Karpas-422 (cell line): Measurements from ENCODE around the gene RASD2. TPM values are rescaled to one million over a fixed set of nuclear protein-coding genes. Genes with fewer than 3 reads are reported as not detected.

ENCODE experiments used
- DNase-seq: peaks from one replicate; pipeline ENCODE4 v3.0.0-alpha.2; 2015
- H2AFZ ChIP-seq: fragments of 200-600 bp; sonication (generic); 2 replicates; pipeline ENCODE4 v1.6.1; 2014; ENCODE audit warnings: antibody characterized with exemption, low read length, mixed read lengths
- H3K27ac ChIP-seq: fragments of 200-600 bp; sonication (generic); 2 replicates; pipeline ENCODE4 v1.5.1; 2014; ENCODE audit warnings: mild to moderate bottlenecking, low read length, moderate library complexity
- H3K27me3 ChIP-seq: fragments of 200-600 bp; sonication (generic); 2 replicates; pipeline ENCODE4 v1.6.1; 2014; ENCODE audit warnings: low read length, mixed read lengths
- H3K36me3 ChIP-seq: fragments of 200-600 bp; sonication (generic); 2 replicates; pipeline ENCODE4 v1.6.1; 2014; ENCODE audit warnings: low read length, mixed read lengths; ENCODE audit not compliant: insufficient read depth
- H3K4me1 ChIP-seq: fragments of 200-600 bp; sonication (generic); 2 replicates; pipeline ENCODE4 v1.6.1; 2014; ENCODE audit warnings: mild to moderate bottlenecking, low read length, mixed read lengths
- H3K4me2 ChIP-seq: fragments of 200-600 bp; sonication (generic); 2 replicates; pipeline ENCODE4 v1.6.1; 2014; ENCODE audit warnings: low read length, low read depth, mild to moderate bottlenecking; ENCODE audit not compliant: poor library complexity, severe bottlenecking
- H3K4me3 ChIP-seq: fragments of 200-600 bp; sonication (generic); 2 replicates; pipeline ENCODE4 v1.5.1; 2014; ENCODE audit warnings: mild to moderate bottlenecking, antibody characterized with exemption, low read length, mixed read lengths
- H3K79me2 ChIP-seq: fragments of 200-600 bp; sonication (generic); 2 replicates; pipeline ENCODE4 v1.6.1; 2014; ENCODE audit warnings: mild to moderate bottlenecking, low read length, mixed read lengths
- H3K9ac ChIP-seq: fragments of 200-600 bp; sonication (generic); 2 replicates; pipeline ENCODE4 v1.6.0; 2014; ENCODE audit warnings: low read length
- H3K9me2 ChIP-seq: fragments of 200-600 bp; sonication (generic), shearing (Covaris generic); replicated peaks from 2 replicates; pipeline ENCODE4 v1.6.0; 2014; ENCODE audit warnings: mild to moderate bottlenecking, low read length, moderate library complexity; ENCODE audit not compliant: insufficient read depth
- H3K9me3 ChIP-seq: fragments of 300-700, 200-600 bp; sonication (generic); 2 replicates; pipeline ENCODE4 v1.6.1; 2014; ENCODE audit warnings: low read length, mixed read lengths
- H4K20me1 ChIP-seq: fragments of 200-600 bp; sonication (generic); 2 replicates; pipeline ENCODE4 v1.6.1; 2014; ENCODE audit warnings: mild to moderate bottlenecking, antibody characterized with exemption, low read length, low read depth; ENCODE audit not compliant: insufficient read depth
- total RNA-seq: library from RNA; depleted of rRNA; stranded (reverse); fragments of >200 nt; shearing (Covaris generic); gene quantifications from 2 replicates; pipeline ENCODE4 v1.2.3, GENCODE V29; 2014; ENCODE audit warnings: low replicate concordance

Gene RASD2
- total RNA-seq, 1 experiment from 2014 or later = not detected

DNA sequence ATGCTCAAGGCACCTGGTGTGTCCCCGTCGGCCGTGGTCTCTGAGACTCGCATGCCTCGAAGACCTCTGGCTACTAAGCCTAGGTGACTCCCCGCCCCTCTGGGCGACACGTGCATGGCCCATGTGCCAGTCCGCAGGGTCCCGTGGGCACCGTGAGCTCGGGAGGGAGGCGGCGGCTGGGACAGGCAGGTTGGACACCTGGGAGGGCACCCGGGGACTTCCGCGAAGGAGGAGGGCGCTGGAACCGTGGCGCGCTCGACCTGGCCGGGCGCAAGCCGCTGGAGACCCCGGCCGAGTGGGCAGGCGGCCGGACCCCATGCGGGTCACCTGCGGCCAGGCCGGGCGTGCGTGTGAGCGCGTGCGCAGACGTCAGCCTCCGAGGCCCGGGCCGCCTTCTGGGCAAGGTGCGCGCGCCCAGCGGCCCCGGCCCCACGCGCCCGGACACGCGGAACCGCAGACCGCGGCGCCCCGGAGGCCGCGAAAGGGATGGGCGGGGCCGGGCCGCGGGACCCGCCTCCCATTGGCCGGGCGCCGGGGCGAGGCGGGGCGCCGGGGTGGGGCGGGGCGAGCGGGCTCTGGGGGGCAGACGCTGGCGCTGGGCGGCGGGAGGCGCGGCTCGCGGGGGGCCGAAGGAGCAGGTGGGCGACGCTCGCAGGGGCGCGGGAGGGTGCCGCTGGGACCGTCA is 579 bp upstream of the RASD2 start:
- Histone ChIP-seq H3K9me2 (no peaks in the 10 kb centered on the region), H3K4me3 (peak overlapping the region; percentile 53; the same call in 1 of the 2 replicates), H3K79me2 (no peaks in the 10 kb centered on the region), H2AFZ (no peak overlapping the region), H3K9me3 (no peaks in the 10 kb centered on the region), H3K9ac (no peak overlapping the region), H3K27me3 (no peaks in the 10 kb centered on the region), H3K36me3 (no peaks in the 10 kb centered on the region), H3K4me2 (peak overlapping the region; percentile 60), H3K27ac (no peak overlapping the region), H3K4me1 (peaks cover 3% of the 10 kb centered on the region), H4K20me1 (peaks cover 3% of the 10 kb centered on the region; the same call in 1 of the 2 replicates)
- DNase-seq = peak; percentile 69

DNA sequence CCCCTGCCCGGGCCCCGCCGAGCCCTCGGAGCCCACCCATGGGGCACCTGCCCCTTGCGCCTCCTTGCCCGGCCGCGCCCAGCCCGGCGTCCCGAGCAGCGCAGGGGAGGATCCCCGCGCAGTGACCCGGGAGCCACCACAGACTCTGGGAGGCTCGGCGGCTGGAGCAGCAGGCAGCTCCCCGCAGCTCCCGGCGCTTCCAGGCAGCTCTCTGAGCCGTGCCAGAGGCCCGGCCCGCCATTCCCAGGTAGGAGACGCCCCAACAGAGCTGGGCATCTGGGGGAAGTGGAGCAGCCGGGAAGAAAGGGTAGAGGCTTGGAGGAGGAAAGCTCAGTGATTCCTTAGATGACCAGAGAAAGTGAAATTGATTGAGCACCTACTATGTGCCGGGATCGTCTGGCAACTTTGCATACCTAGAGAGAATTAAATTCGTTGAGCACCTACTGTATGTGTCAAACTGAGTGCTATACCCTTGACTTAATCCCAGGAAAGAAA is 670 bp downstream of the RASD2 start:
- no peaks in the 10 kb centered on the region for H3K9me2 ChIP-seq
- no peak overlapping the region for H3K27ac ChIP-seq
- H2AFZ ChIP-seq = no peak overlapping the region
- DNase-seq = no peak
- no peak overlapping the region for H3K4me2 ChIP-seq
- no peak overlapping the region for H3K4me3 ChIP-seq
- H4K20me1 ChIP-seq = peaks cover 3% of the 10 kb centered on the region; the same call in 1 of the 2 replicates
- no peaks in the 10 kb centered on the region for H3K9me3 ChIP-seq
- H3K4me1 ChIP-seq = peaks cover 3% of the 10 kb centered on the region
- no peaks in the 10 kb centered on the region for H3K27me3 ChIP-seq
- no peak overlapping the region for H3K9ac ChIP-seq
- no peaks in the 10 kb centered on the region for H3K36me3 ChIP-seq
- no peaks in the 10 kb centered on the region for H3K79me2 ChIP-seq

DNA sequence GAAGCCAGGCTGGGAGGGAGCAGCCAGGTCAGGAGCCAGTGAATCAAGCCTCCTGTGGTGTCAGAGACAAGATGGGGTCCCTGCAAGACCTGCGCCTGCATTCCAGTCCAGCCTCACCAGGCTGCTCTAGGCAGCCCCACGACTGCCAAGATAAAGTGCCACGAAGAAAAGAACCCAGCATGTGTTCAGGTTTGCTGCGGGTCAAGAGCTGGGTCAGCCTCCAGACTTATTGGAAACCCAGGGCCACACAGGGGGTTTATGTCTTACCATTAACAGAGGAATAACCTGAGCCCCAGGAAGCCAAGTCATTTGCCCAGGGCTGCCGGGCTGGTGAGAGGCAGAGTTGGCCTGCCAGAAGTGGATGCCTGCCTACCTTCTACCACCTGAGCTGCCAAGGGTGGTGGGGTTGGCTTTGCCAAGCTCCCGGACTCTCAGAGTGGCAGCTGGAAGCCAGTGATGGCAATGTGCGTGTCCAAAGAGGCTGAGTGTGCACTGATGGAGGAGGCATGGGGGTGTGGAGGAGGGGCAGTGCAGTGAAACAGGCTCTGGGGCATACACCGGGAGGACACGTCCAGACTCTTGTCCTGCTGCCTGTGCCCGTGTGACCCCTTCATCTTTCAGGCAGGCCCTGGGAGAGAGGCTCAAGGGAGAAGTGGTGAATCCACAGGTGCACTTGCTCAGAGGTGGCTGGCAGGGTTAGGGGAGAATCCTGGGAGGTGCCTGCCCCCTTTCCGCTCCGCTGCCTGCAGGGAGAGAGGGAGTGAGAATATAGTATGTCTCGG is 1.7 kb downstream of the RASD2 start:
- Histone ChIP-seq H3K9ac (no peak overlapping the region), H3K79me2 (no peaks in the 10 kb centered on the region), H3K4me2 (no peak overlapping the region), H2AFZ (no peak overlapping the region), H3K9me2 (no peaks in the 10 kb centered on the region), H3K4me1 (peaks cover 3% of the 10 kb centered on the region), H4K20me1 (peaks cover 3% of the 10 kb centered on the region; the same call in 1 of the 2 replicates), H3K27ac (no peak overlapping the region), H3K9me3 (no peaks in the 10 kb centered on the region), H3K4me3 (no peak overlapping the region), H3K36me3 (no peaks in the 10 kb centered on the region), H3K27me3 (no peaks in the 10 kb centered on the region)
- no peak for DNase-seq

DNA sequence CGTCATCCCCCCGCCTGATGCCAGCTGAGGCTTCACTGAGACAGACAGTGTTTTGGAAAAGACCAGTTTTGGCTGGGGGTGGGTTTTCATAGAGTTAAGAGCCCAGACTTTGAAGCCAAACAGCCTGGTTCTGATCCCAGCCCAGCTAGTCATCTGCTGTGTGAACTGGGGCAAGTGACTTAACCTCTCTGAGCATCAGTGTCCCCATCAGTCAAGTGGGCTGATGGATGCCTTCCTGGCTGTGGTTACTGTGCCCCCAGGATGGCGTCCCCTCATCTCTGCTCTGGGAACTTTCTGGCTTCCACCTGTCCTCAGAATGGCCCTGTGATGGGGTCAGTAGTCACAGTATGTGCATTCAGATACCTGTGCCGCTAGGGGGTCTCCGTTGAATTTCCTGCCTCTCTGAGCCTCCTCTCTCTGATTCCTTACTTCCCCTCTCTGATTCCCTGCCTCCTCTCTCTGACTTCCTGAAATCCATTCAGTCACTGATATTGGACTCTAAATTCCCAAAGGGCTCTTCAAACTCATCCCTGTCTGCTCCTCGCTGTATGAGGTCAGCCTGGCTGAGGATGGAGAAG is 2.4 kb downstream of the RASD2 start:
- Histone ChIP-seq H3K79me2 (no peaks in the 10 kb centered on the region), H2AFZ (no peak overlapping the region), H3K4me3 (no peak overlapping the region), H3K36me3 (no peaks in the 10 kb centered on the region), H3K9ac (no peak overlapping the region), H3K27ac (no peak overlapping the region), H3K27me3 (no peaks in the 10 kb centered on the region), H3K9me2 (no peaks in the 10 kb centered on the region), H3K4me1 (peaks cover 3% of the 10 kb centered on the region), H3K4me2 (no peak overlapping the region), H3K9me3 (no peaks in the 10 kb centered on the region), H4K20me1 (peaks cover 3% of the 10 kb centered on the region; the same call in 1 of the 2 replicates)
- DNase-seq = no peak

DNA sequence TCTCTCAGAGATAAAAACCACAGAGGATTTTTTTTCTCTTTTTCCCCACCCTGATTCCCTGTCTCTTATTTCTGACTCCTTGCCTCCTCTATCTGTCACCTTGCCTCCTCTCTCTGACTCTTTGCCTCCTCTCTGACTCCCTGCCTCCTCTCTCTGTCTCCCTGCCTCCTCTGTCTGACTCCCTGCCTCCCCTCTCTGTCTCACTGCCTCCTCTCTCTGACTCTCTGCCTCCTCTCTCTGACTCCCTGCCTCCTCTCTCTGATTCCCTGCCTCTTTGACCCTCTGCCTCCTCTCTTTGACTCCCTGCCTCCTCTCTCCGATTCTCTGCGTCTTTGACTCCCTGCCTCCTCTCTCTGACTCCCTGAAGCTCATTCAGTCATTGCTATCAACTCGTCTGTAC is 3.1 kb downstream of the RASD2 start:
- Histone ChIP-seq H3K9me2 (no peaks in the 10 kb centered on the region), H4K20me1 (peaks cover 3% of the 10 kb centered on the region; the same call in 1 of the 2 replicates), H3K4me1 (peaks cover 3% of the 10 kb centered on the region), H3K9ac (no peak overlapping the region), H2AFZ (no peak overlapping the region), H3K27ac (no peak overlapping the region), H3K4me2 (no peak overlapping the region), H3K79me2 (no peaks in the 10 kb centered on the region), H3K4me3 (no peak overlapping the region), H3K27me3 (no peaks in the 10 kb centered on the region), H3K9me3 (no peaks in the 10 kb centered on the region), H3K36me3 (no peaks in the 10 kb centered on the region)
- DNase-seq = no peak

DNA sequence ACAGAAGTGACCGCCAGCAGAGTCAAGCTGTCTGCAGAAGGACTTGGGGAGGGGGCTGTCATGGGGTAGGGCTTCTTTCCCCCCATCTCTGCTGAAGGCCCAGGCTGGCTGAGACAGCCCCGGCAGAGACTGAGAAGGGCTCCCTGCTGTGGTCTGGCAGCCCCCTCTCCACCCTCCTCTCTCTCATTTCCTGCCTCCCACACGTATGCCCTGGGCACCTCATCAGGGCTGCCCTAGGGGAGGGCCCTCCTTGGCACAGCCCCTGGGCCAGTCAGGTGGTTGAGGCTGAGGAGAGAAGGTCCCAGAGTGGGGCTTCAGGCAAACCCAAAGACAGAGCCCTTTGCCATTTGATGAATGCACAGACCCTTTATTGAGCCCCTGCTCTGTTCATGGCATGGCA is 3.6 kb downstream of the RASD2 start:
- Histone ChIP-seq H3K27me3 (no peaks in the 10 kb centered on the region), H2AFZ (no peak overlapping the region), H3K79me2 (no peaks in the 10 kb centered on the region), H3K9me2 (no peaks in the 10 kb centered on the region), H3K9ac (no peak overlapping the region), H3K27ac (no peak overlapping the region), H3K4me3 (no peak overlapping the region), H3K36me3 (no peaks in the 10 kb centered on the region), H3K4me2 (no peak overlapping the region), H3K9me3 (no peaks in the 10 kb centered on the region), H3K4me1 (peaks cover 3% of the 10 kb centered on the region), H4K20me1 (peaks cover 3% of the 10 kb centered on the region; the same call in 1 of the 2 replicates)
- no peak for DNase-seq

DNA sequence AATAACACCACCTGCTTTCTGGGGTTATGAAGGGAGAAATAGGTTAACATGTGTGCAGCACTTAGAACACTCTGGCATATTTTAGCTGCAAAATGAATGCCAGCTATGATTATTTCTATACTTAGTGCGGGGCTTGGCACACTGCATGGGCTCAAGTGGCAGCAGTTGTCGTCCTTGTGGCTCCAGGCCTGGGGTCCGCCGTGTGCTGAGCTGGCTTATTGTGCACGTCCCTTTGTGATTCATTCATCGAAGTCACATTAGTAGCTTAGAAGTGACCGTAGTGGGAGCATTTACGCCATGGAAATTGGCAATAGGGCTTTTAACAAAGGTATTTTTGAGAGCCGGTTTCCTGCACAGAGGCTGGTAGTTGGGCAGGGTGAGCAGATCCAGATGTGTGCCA is 4.2 kb downstream of the RASD2 start:
- H3K4me2 ChIP-seq = no peak overlapping the region
- no peak overlapping the region for H3K9ac ChIP-seq
- H3K9me3 ChIP-seq = no peaks in the 10 kb centered on the region
- peaks cover 3% of the 10 kb centered on the region; the same call in 1 of the 2 replicates for H4K20me1 ChIP-seq
- no peaks in the 10 kb centered on the region for H3K9me2 ChIP-seq
- DNase-seq = no peak
- H2AFZ ChIP-seq = no peak overlapping the region
- no peaks in the 10 kb centered on the region for H3K36me3 ChIP-seq
- no peak overlapping the region for H3K4me3 ChIP-seq
- no peak overlapping the region for H3K27ac ChIP-seq
- H3K27me3 ChIP-seq = no peaks in the 10 kb centered on the region
- no peaks in the 10 kb centered on the region for H3K79me2 ChIP-seq
- peaks cover 3% of the 10 kb centered on the region for H3K4me1 ChIP-seq

DNA sequence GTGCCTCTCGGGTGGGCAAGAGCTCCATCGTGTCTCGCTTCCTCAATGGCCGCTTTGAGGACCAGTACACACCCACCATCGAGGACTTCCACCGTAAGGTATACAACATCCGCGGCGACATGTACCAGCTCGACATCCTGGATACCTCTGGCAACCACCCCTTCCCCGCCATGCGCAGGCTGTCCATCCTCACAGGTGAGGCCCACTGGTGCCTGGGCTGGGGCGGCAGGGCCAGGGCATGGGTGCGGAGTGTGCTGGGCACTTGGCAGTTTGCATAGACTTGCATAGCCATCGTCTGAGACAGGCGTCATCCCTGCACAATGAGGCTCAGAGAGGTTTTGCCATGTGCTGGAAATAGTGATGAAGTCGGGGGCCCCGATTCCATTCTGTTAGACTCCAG is 6.3 kb downstream of the RASD2 start:
- Histone ChIP-seq H3K27me3 (no peaks in the 10 kb centered on the region), H4K20me1 (peaks cover 3% of the 10 kb centered on the region; the same call in 1 of the 2 replicates), H3K4me2 (no peak overlapping the region), H3K9me3 (no peaks in the 10 kb centered on the region), H3K9me2 (no peaks in the 10 kb centered on the region), H2AFZ (no peak overlapping the region), H3K9ac (no peak overlapping the region), H3K27ac (no peak overlapping the region), H3K36me3 (no peaks in the 10 kb centered on the region), H3K79me2 (no peaks in the 10 kb centered on the region), H3K4me1 (no peaks in the 10 kb centered on the region), H3K4me3 (no peak overlapping the region)
- no peak for DNase-seq
